ENCODE measurements around the gene CTAG2. TPM values are rescaled to one million over a fixed set of nuclear protein-coding genes. Genes with fewer than 3 reads are reported as not detected.

Gene CTAG2
- total and polyA plus RNA-seq, 4 donors, result not detected

DNA sequence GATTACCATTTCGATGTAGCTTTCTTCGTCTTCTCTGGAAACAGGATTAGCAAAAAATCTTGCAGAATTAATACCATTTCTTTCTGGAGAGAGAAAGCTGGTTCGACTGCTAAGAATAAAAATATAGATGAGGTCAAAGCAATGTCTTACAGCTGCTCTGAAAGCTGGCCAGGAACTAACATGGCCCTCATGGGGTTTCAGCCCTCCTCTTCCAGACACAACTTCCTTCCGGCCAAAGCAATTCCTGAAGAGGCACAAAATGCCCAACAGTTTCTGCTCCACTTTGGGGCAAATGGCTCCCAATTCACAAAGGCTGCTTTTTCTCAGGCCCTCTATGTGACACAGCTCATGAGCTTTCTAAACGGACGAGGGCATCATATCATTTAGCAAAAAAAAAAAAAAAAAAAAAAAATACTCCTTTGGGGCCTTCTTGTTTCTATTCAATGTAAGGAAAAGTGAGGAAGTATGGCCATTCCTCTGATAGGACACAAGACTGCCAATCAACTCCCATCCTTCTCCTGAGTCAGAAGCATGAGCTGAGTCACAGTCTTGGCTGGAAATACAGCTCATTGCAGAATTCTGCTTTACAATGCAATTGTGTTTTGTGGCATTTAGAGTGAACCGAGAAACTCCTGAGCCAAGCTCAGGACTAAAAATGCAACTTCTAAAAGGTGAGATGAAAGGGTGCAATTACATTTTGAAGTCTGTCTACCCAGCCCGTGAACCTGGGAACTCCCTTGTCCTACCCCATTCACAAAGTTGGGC is 42.7 kb upstream of the CTAG2 start:
- Histone ChIP-seq H3K4me1 (ENCODE audit: control insufficient read depth in 4 of 4, insufficient read depth in 4 of 4, low read length in 3 of 4) (no peaks in the 10 kb centered on the region), H3K9ac (ENCODE audit: low read depth in 1 of 2, low read length in 2 of 2) (no peak overlapping the region), H3K9me3 (ENCODE audit: control insufficient read depth in 4 of 4, low read length in 3 of 4) (no peaks in the 10 kb centered on the region), H3K4me3 (ENCODE audit: low read depth in 1 of 3, low read length in 3 of 3) (no peak overlapping the region), H3K27me3 (ENCODE audit: control insufficient read depth in 4 of 4, insufficient read depth in 4 of 4, low read length in 3 of 4) (peaks cover 0 to 4% (median 0%) of the 10 kb centered on the region in 4 donors), H3K27ac (ENCODE audit: low read depth in 1 of 2, low read length in 2 of 2) (no peak overlapping the region), H3K36me3 (ENCODE audit: control insufficient read depth in 4 of 4, insufficient read depth in 3 of 4, low read depth in 1 of 4, low read length in 3 of 4) (peaks cover 0 to 2% (median 0%) of the 10 kb centered on the region in 4 donors)
- WGBS, result 85% methylated on average over 8 of the region's 8 CpGs
- no peak for DNase-seq (ENCODE audit: low spot score)
- TF ChIP-seq CTCF (IDR thresholded peaks at IDR 0.05; ENCODE audit: low read depth, low read length, missing input control) (no peak), MAX (IDR thresholded peaks at IDR 0.05) (no peak), NR2F2 (IDR thresholded peaks at IDR 0.05) (no peak), TAF1 (conservative IDR thresholded peaks at IDR 0.05) (no peak), GABPA (IDR thresholded peaks at IDR 0.05 in 1 of 2, conservative IDR thresholded peaks at IDR 0.05 in 1 of 2) (no peak)
- TF ChIP-seq, protein P1, sequence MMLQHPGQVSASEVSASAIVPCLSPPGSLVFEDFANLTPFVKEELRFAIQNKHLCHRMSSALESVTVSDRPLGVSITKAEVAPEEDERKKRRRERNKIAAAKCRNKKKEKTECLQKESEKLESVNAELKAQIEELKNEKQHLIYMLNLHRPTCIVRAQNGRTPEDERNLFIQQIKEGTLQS (IDR thresholded peaks at IDR 0.05), result no peak
- TF ChIP-seq, protein P2, sequence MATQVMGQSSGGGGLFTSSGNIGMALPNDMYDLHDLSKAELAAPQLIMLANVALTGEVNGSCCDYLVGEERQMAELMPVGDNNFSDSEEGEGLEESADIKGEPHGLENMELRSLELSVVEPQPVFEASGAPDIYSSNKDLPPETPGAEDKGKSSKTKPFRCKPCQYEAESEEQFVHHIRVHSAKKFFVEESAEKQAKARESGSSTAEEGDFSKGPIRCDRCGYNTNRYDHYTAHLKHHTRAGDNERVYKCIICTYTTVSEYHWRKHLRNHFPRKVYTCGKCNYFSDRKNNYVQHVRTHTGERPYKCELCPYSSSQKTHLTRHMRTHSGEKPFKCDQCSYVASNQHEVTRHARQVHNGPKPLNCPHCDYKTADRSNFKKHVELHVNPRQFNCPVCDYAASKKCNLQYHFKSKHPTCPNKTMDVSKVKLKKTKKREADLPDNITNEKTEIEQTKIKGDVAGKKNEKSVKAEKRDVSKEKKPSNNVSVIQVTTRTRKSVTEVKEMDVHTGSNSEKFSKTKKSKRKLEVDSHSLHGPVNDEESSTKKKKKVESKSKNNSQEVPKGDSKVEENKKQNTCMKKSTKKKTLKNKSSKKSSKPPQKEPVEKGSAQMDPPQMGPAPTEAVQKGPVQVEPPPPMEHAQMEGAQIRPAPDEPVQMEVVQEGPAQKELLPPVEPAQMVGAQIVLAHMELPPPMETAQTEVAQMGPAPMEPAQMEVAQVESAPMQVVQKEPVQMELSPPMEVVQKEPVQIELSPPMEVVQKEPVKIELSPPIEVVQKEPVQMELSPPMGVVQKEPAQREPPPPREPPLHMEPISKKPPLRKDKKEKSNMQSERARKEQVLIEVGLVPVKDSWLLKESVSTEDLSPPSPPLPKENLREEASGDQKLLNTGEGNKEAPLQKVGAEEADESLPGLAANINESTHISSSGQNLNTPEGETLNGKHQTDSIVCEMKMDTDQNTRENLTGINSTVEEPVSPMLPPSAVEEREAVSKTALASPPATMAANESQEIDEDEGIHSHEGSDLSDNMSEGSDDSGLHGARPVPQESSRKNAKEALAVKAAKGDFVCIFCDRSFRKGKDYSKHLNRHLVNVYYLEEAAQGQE (IDR thresholded peaks at IDR 0.05), result no peak

- H3K4me3 ChIP-seq (ENCODE audit: low read depth in 1 of 3, low read length in 3 of 3), result no peak overlapping the region
- no peak for DNase-seq (ENCODE audit: low spot score)
- H3K9ac ChIP-seq (ENCODE audit: low read depth in 1 of 2, low read length in 2 of 2), result no peak overlapping the region
- no peaks in the 10 kb centered on the region for H3K9me3 ChIP-seq (ENCODE audit: control insufficient read depth in 4 of 4, low read length in 3 of 4)
- H3K27ac ChIP-seq (ENCODE audit: low read depth in 1 of 2, low read length in 2 of 2), result no peak overlapping the region
- WGBS, result 86% methylated on average over 3 of the region's 3 CpGs
- H3K36me3 ChIP-seq (ENCODE audit: control insufficient read depth in 4 of 4, insufficient read depth in 3 of 4, low read depth in 1 of 4, low read length in 3 of 4), result no peaks in the 10 kb centered on the region
- no peaks in the 10 kb centered on the region for H3K4me1 ChIP-seq (ENCODE audit: control insufficient read depth in 4 of 4, insufficient read depth in 4 of 4, low read length in 3 of 4)
- H3K27me3 ChIP-seq (ENCODE audit: control insufficient read depth in 4 of 4, insufficient read depth in 4 of 4, low read length in 3 of 4), result peaks cover 0 to 3% (median 0%) of the 10 kb centered on the region in 4 donors
- no peak for TF ChIP-seq TAF1 (conservative IDR thresholded peaks at IDR 0.05)
- TF ChIP-seq EGR1 (IDR thresholded peaks at IDR 0.05; ENCODE audit: low read depth in 2 of 2), result no peak
- TF ChIP-seq, protein P1 (IDR thresholded peaks at IDR 0.05), result no peak
- TF ChIP-seq FOXA1 (IDR thresholded peaks at IDR 0.05), result no peak
- TF ChIP-seq, protein P2 (IDR thresholded peaks at IDR 0.05), result no peak
- no peak for TF ChIP-seq CTCF (IDR thresholded peaks at IDR 0.05; ENCODE audit: low read depth, low read length, missing input control)
- no peak for TF ChIP-seq YY1 (IDR thresholded peaks at IDR 0.05)
- no peak for TF ChIP-seq SP1 (IDR thresholded peaks at IDR 0.05)
- TF ChIP-seq FOXA2 (IDR thresholded peaks at IDR 0.05), result no peak
- TF ChIP-seq RXRA (IDR thresholded peaks at IDR 0.05), result no peak
- TF ChIP-seq HNF4G (IDR thresholded peaks at IDR 0.05), result no peak
- TF ChIP-seq, protein P3, sequence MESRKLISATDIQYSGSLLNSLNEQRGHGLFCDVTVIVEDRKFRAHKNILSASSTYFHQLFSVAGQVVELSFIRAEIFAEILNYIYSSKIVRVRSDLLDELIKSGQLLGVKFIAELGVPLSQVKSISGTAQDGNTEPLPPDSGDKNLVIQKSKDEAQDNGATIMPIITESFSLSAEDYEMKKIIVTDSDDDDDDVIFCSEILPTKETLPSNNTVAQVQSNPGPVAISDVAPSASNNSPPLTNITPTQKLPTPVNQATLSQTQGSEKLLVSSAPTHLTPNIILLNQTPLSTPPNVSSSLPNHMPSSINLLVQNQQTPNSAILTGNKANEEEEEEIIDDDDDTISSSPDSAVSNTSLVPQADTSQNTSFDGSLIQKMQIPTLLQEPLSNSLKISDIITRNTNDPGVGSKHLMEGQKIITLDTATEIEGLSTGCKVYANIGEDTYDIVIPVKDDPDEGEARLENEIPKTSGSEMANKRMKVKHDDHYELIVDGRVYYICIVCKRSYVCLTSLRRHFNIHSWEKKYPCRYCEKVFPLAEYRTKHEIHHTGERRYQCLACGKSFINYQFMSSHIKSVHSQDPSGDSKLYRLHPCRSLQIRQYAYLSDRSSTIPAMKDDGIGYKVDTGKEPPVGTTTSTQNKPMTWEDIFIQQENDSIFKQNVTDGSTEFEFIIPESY (IDR thresholded peaks at IDR 0.05), result no peak
- no peak for TF ChIP-seq RAD21 (IDR thresholded peaks at IDR 0.05)
Observed at GRCh38 chrX:154693394-154693793, 40.0 kb upstream of the CTAG2 start.

Measured in liver (tissue), 9 donors.